Measurements from ENCODE around the gene TRERF1. TPM values are rescaled to one million over a fixed set of nuclear protein-coding genes. Genes with fewer than 3 reads are reported as not detected.

Gene TRERF1
- polyA plus RNA-seq, 1 donor (not counting 4 experiments of a cell fraction or from before 2014, with no cell fraction given) = 4.8 TPM

GRCh38 chr6:42383421-42384205 lies 68.1 kb downstream of the TRERF1 start:
- no peak for FAIRE-seq

GRCh38 chr6:42381850-42382249 lies 69.9 kb downstream of the TRERF1 start:
- Histone ChIP-seq H4K20me1 (ENCODE audit: control insufficient read depth, extremely low read depth, insufficient read depth, low read length) (no peaks in the 10 kb centered on the region), H3K36me3 (ENCODE audit: control insufficient read depth in 2 of 2, extremely low read depth in 1 of 2, insufficient read depth in 2 of 2, low read length in 2 of 2) (no peaks in the 10 kb centered on the region), H3K27ac (ENCODE audit: control insufficient read depth, insufficient read depth, low read length) (no peak overlapping the region), H3K9me1 (ENCODE audit: control insufficient read depth, extremely low read depth, insufficient read depth, low read length) (no peaks in the 10 kb centered on the region), H3K79me2 (ENCODE audit: control insufficient read depth, insufficient read depth, low read length) (peaks cover 4% of the 10 kb centered on the region), H2AFZ (ENCODE audit: control insufficient read depth, low read length) (no peak overlapping the region), H3K9me3 (ENCODE audit: control insufficient read depth, low read depth, low read length) (no peaks in the 10 kb centered on the region), H3K27me3 (ENCODE audit: control insufficient read depth, extremely low read depth, insufficient read depth, low read length) (no peaks in the 10 kb centered on the region), H3K4me3 (ENCODE audit: control insufficient read depth in 2 of 3, extremely low read depth in 1 of 3, insufficient read depth in 2 of 3, low read depth in 1 of 3, low read length in 3 of 3) (no peak overlapping the region), H3K4me1 (ENCODE audit: control insufficient read depth, extremely low read depth, insufficient read depth, low read length) (no peaks in the 10 kb centered on the region), H3K4me2 (ENCODE audit: control insufficient read depth, extremely low read depth, insufficient read depth, low read depth, low read length) (no peak overlapping the region), H3K9ac (ENCODE audit: control insufficient read depth, extremely low read depth, insufficient read depth, low read length) (no peak overlapping the region)
- dilution Hi-C loops (cut with MboI; ENCODE audit: extremely low pct_ligation_motif_present, low sequenced_read_pairs) = no loop called here
- FAIRE-seq = no peak
- no peak for TF ChIP-seq CTCF (optimal IDR thresholded peaks at IDR 0.05 in 1 of 3, IDR thresholded peaks at IDR 0.05 in 1 of 3, conservative IDR thresholded peaks at IDR 0.05 in 1 of 3; ENCODE audit: extremely low read depth in 1 of 3, insufficient read depth in 2 of 3, low read length in 3 of 3)
- DNase-seq (ENCODE audit: low read depth, low spot score) = no peak

More at GRCh38 chr6:42383421-42384205, 68.1 kb downstream of the TRERF1 start:
- Histone ChIP-seq H3K27me3 (ENCODE audit: control insufficient read depth, extremely low read depth, insufficient read depth, low read length) (no peaks in the 10 kb centered on the region), H3K9me1 (ENCODE audit: control insufficient read depth, extremely low read depth, insufficient read depth, low read length) (no peaks in the 10 kb centered on the region), H3K36me3 (ENCODE audit: control insufficient read depth in 2 of 2, extremely low read depth in 1 of 2, insufficient read depth in 2 of 2, low read length in 2 of 2) (no peaks in the 10 kb centered on the region), H3K79me2 (ENCODE audit: control insufficient read depth, insufficient read depth, low read length) (peaks cover 9% of the 10 kb centered on the region), H3K27ac (ENCODE audit: control insufficient read depth, insufficient read depth, low read length) (no peak overlapping the region), H3K9me3 (ENCODE audit: control insufficient read depth, low read depth, low read length) (no peaks in the 10 kb centered on the region), H3K4me3 (ENCODE audit: control insufficient read depth in 2 of 3, extremely low read depth in 1 of 3, insufficient read depth in 2 of 3, low read depth in 1 of 3, low read length in 3 of 3) (no peak overlapping the region), H2AFZ (ENCODE audit: control insufficient read depth, low read length) (no peak overlapping the region), H3K9ac (ENCODE audit: control insufficient read depth, extremely low read depth, insufficient read depth, low read length) (no peak overlapping the region), H4K20me1 (ENCODE audit: control insufficient read depth, extremely low read depth, insufficient read depth, low read length) (no peaks in the 10 kb centered on the region), H3K4me2 (ENCODE audit: control insufficient read depth, extremely low read depth, insufficient read depth, low read depth, low read length) (no peak overlapping the region), H3K4me1 (ENCODE audit: control insufficient read depth, extremely low read depth, insufficient read depth, low read length) (no peaks in the 10 kb centered on the region)
- dilution Hi-C loops (cut with MboI; ENCODE audit: extremely low pct_ligation_motif_present, low sequenced_read_pairs) = no loop called here
- no peak for DNase-seq (ENCODE audit: low read depth, low spot score)
- no peak for TF ChIP-seq CTCF (optimal IDR thresholded peaks at IDR 0.05 in 1 of 3, IDR thresholded peaks at IDR 0.05 in 1 of 3, conservative IDR thresholded peaks at IDR 0.05 in 1 of 3; ENCODE audit: extremely low read depth in 1 of 3, insufficient read depth in 2 of 3, low read length in 3 of 3)
- TF ChIP-seq EZH2 (IDR thresholded peaks at IDR 0.05; ENCODE audit: low read length) = no peak

Data from keratinocyte (primary cell).